Panc1 (cell line): Measurements from ENCODE around the gene CLCNKA. TPM values are rescaled to one million over a fixed set of nuclear protein-coding genes. Genes with fewer than 3 reads are reported as not detected.

Experiments
- ATAC-seq: fragments of 200-7000 bp; cut with Tn5 transposase; 2 replicates; pipeline ENCODE4 v1.9.1; 2020; ENCODE audit warnings: mild to moderate bottlenecking, moderate library complexity
- BruUV-seq: library from RNA; stranded (reverse); fragments of 400-500 nt; replicated peaks from 2 replicates; lab custom pipeline; 2021; lab: Mats Ljungman, UMichigan
- CTCF ChIA-PET: fragments of 300-600 bp; sonication (Branson Sonifier 250); formaldehyde crosslinking; loops from one replicate; lab custom pipeline; 2022; ENCODE audit warnings: antibody characterized with exemption; lab: Charles Lee
- POLR2A ChIA-PET: fragments of 300-600 bp; sonication (Branson Sonifier 250); formaldehyde crosslinking; loops from one replicate; lab custom pipeline; 2022; ENCODE audit warnings: antibody characterized with exemption; lab: Charles Lee
- DNase-seq: peaks from one replicate; pipeline ENCODE4 v3.0.0-alpha.2; 2010; ENCODE audit warnings: low read depth, low spot score
- H3K27ac ChIP-seq: 2 replicates; pipeline ENCODE4 v1.5.1; 2011; ENCODE audit warnings: mild to moderate bottlenecking, low read length, inconsistent platforms
- H3K27me3 ChIP-seq: fragments of 200-500 bp; sonication (Bioruptor generic); 2 replicates; pipeline ENCODE4 v1.6.0; 2014; ENCODE audit warnings: low read length, inconsistent platforms; ENCODE audit not compliant: control insufficient read depth, insufficient read depth
- H3K36me3 ChIP-seq: fragments of 200-500 bp; sonication (Bioruptor generic); 2 replicates; pipeline ENCODE4 v1.5.1; 2014; ENCODE audit warnings: inconsistent platforms, mild to moderate bottlenecking, low read length, moderate library complexity; ENCODE audit not compliant: control insufficient read depth, insufficient read depth
- H3K4me1 ChIP-seq: 2 replicates; pipeline ENCODE4 v1.5.1; 2011; ENCODE audit warnings: inconsistent platforms, mild to moderate bottlenecking, low read length, moderate library complexity; ENCODE audit not compliant: control insufficient read depth, insufficient read depth
- H3K4me3 ChIP-seq, 2 experiments: 2 replicates each; pipeline ENCODE4 v1.5.1; 2011 to 2012; ENCODE audit warnings: low read depth in 2 of 2, low read length in 2 of 2, mild to moderate bottlenecking in 2 of 2, inconsistent platforms in 1 of 2, moderate library complexity in 1 of 2
- H3K9me3 ChIP-seq: fragments of 200-500 bp; sonication (Bioruptor generic); 2 replicates; pipeline ENCODE4 v1.5.1; 2014; ENCODE audit warnings: low read depth, mild to moderate bottlenecking, inconsistent platforms, low read length, moderate library complexity; ENCODE audit not compliant: control insufficient read depth, insufficient read depth
- CTCF ChIP-seq: fragments of 450-650 bp; IDR thresholded peaks from 2 replicates; pipeline ENCODE4 v1.5.1; 2017; ENCODE audit warnings: mild to moderate bottlenecking
- POLR2AphosphoS5 ChIP-seq: IDR thresholded peaks from 2 replicates; pipeline ENCODE4 v1.6.1; 2012; ENCODE audit warnings: mild to moderate bottlenecking, low read depth, low read length, moderate library complexity
- REST ChIP-seq, 2 experiments: IDR thresholded peaks; 2 replicates each; pipeline ENCODE4 v1.6.1; 2011 to 2012; ENCODE audit warnings: low read depth in 2 of 2, control low read depth in 1 of 2, low read length in 1 of 2, mild to moderate bottlenecking in 1 of 2, moderate library complexity in 1 of 2; ENCODE audit not compliant: insufficient read depth in 1 of 2
- SIN3A ChIP-seq: IDR thresholded peaks from 2 replicates; pipeline ENCODE4 v1.6.1; 2012; ENCODE audit warnings: low read depth, mild to moderate bottlenecking, low read length, moderate library complexity, borderline replicate concordance; ENCODE audit not compliant: insufficient read depth
- TCF7L2 ChIP-seq: IDR thresholded peaks from 2 replicates; pipeline ENCODE4 v1.6.1; 2011; ENCODE audit warnings: mild to moderate bottlenecking, low read depth, low read length, inconsistent platforms
- in situ Hi-C: cut with HindIII; loops from 2 replicates; pipeline ENCODE4 v1.10.0; 2016; ENCODE audit warnings: low sequenced_read_pairs, low pct_unique_long_range_greater_than_20kb
- intact Hi-C: fragments of 100-400 bp; cut with micrococcal nuclease; formaldehyde crosslinking; loops from one replicate; pipeline ENCODE4 v1.10.0; 2022; ENCODE audit not compliant: unreplicated experiment
- total RNA-seq: library from RNA; stranded (reverse); gene quantifications from one replicate; pipeline ENCODE4 v1.2.1, GENCODE V29; 2021; ENCODE audit not compliant: unreplicated experiment

CLCNKA gene
- total RNA-seq, 1 experiment from 2014 or later: 0.57 TPM

DNA sequence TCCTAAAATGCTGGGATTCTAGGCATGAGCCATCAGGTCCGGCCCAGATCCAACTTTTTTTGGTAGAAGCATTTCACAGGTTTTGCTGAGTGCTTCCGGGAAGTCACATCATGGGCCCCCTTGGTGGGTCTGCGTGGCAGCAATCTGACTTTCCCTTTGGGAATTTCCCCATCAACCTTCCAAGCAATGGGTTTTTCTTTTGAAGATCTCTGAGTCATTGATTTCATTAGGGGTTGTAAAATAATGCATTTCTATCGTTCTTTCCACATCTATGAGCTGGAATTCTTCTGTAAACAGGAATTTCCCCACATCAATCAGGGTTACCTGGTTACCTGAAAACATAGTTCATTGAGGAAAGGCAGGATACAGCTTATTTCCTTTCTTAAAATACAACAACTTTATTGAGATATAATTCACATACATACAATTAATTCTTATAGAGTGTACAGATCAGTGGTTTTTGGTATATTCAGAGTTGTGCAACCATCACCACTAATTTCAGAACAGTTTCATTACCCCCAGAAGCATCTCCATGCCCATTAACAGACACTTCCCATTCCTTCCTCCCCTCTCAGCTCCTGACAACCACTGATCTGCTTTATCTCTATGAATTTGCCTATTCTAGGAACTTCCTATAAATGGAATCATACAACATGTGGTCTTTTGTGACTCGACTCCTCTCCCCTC, 36.1 kb upstream of the CLCNKA start:
- Histone ChIP-seq H3K36me3 (no peaks in the 10 kb centered on the region), H3K27ac (no peak overlapping the region), H3K9me3 (peaks cover 9% of the 10 kb centered on the region; the same call in 1 of the 2 replicates), H3K27me3 (no peaks in the 10 kb centered on the region), H3K4me1 (no peaks in the 10 kb centered on the region), H3K4me3 (no peak overlapping the region)
- ATAC-seq (no peak), DNase-seq (no peak)
- in situ Hi-C loops: no loop called here
- no TSS peak for BruUV-seq
- TF ChIP-seq POLR2AphosphoS5: no peak
- TF ChIP-seq CTCF: no peak
- TF ChIP-seq TCF7L2: peak; percentile 24; the same call in 1 of the 2 replicates
- intact Hi-C loops: no loop called here
- POLR2A ChIA-PET: no interaction called here
- CTCF ChIA-PET: no interaction called here

GRCh38 chr1:15988856-15989736, 32.7 kb upstream of the CLCNKA start:
- intact Hi-C loops: no loop called here
- DNase-seq (no peak), ATAC-seq (no peak)
- in situ Hi-C loops: no loop called here
- no peaks in the 10 kb centered on the region for H3K36me3 ChIP-seq
- POLR2A ChIA-PET: no interaction called here
- no peaks in the 10 kb centered on the region for H3K27me3 ChIP-seq
- no peaks in the 10 kb centered on the region for H3K9me3 ChIP-seq
- no TSS peak for BruUV-seq
- CTCF ChIA-PET: no interaction called here
- TF ChIP-seq POLR2AphosphoS5: no peak
- TF ChIP-seq SIN3A: no peak
- no peak for TF ChIP-seq TCF7L2
- TF ChIP-seq CTCF: no peak
- no peak for TF ChIP-seq REST (IDR thresholded peaks at IDR 0.05; ENCODE audit: insufficient read depth in 1 of 2, low read depth in 2 of 2, low read length in 1 of 2)
- no peaks in the 10 kb centered on the region for H3K4me1 ChIP-seq
- no peak overlapping the region for H3K4me3 ChIP-seq
- no peak overlapping the region for H3K27ac ChIP-seq
